Peyer's patch (tissue), 4 donors: ENCODE results near the gene AGAP1.

Source experiments
- CTCF ChIP-seq, 6 experiments: fragments of 450-650 bp in 4 of 6; fragments of 200-600 bp in 2 of 6; sonication (generic) in 1 of 6; IDR thresholded peaks; one replicate each; pipeline ENCODE4 v1.5.1; 2017 to 2019; ENCODE audit warnings: antibody characterized with exemption in 6 of 6, mild to moderate bottlenecking in 3 of 6, moderate library complexity in 1 of 6
- POLR2A ChIP-seq, 2 donors: fragments of 450-650 bp; IDR thresholded peaks; one replicate each; pipeline ENCODE4 v1.5.1; 2017; ENCODE audit warnings: antibody characterized with exemption in 2 of 2, mild to moderate bottlenecking in 2 of 2, moderate library complexity in 2 of 2

GRCh38 chr2:235709969-235710879 is 216.4 kb downstream of the AGAP1 start:
- TF ChIP-seq CTCF (IDR thresholded peaks at IDR 0.05) (no peak), POLR2A (IDR thresholded peaks at IDR 0.05) (no peak)
